GM06990 (cell line): Measurements from ENCODE around the gene SCART1.

Experiments used
- DNase-seq: peaks from one replicate; pipeline ENCODE4 v3.0.0-alpha.2; 2011; ENCODE audit not compliant: insufficient read length; ENCODE audit errors: extremely low read depth
- H3K27me3 ChIP-seq: replicated peaks from 2 replicates; pipeline ENCODE4 v1.6.0; 2011; ENCODE audit warnings: low read length; ENCODE audit not compliant: control insufficient read depth, insufficient read depth
- H3K36me3 ChIP-seq: 2 replicates; pipeline ENCODE4 v1.5.1; 2011; ENCODE audit warnings: low read length; ENCODE audit not compliant: control insufficient read depth, insufficient read depth
- H3K4me3 ChIP-seq: replicated peaks from 2 replicates; pipeline ENCODE4 v1.5.1; 2011; ENCODE audit warnings: low read depth, mild to moderate bottlenecking, control low read depth, low read length
- TF ChIP-seq, protein P1 (sequence below): IDR thresholded peaks from 2 replicates; pipeline ENCODE4 v1.5.1; 2011; ENCODE audit warnings: low read length, control low read depth, mild to moderate bottlenecking, inconsistent platforms; ENCODE audit not compliant: insufficient read depth, poor library complexity, severe bottlenecking

The SCART1 gene

GRCh38 chr10:133445751-133446708 is 7.7 kb upstream of the SCART1 start:
- Histone ChIP-seq H3K4me3 (no peak overlapping the region), H3K27me3 (no peaks in the 10 kb centered on the region), H3K36me3 (no peaks in the 10 kb centered on the region)
- TF ChIP-seq, protein P1, sequence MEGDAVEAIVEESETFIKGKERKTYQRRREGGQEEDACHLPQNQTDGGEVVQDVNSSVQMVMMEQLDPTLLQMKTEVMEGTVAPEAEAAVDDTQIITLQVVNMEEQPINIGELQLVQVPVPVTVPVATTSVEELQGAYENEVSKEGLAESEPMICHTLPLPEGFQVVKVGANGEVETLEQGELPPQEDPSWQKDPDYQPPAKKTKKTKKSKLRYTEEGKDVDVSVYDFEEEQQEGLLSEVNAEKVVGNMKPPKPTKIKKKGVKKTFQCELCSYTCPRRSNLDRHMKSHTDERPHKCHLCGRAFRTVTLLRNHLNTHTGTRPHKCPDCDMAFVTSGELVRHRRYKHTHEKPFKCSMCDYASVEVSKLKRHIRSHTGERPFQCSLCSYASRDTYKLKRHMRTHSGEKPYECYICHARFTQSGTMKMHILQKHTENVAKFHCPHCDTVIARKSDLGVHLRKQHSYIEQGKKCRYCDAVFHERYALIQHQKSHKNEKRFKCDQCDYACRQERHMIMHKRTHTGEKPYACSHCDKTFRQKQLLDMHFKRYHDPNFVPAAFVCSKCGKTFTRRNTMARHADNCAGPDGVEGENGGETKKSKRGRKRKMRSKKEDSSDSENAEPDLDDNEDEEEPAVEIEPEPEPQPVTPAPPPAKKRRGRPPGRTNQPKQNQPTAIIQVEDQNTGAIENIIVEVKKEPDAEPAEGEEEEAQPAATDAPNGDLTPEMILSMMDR, result no peak
- no peak for DNase-seq

GRCh38 chr10:133446979-133447378 is 6.8 kb upstream of the SCART1 start:
- H3K4me3 ChIP-seq, result no peak overlapping the region
- no peaks in the 10 kb centered on the region for H3K36me3 ChIP-seq
- H3K27me3 ChIP-seq, result no peaks in the 10 kb centered on the region
- DNase-seq, result no peak
- TF ChIP-seq, protein P1, result no peak

GRCh38 chr10:133448120-133448519 is 5.6 kb upstream of the SCART1 start:
- DNase-seq, result no peak
- Histone ChIP-seq H3K4me3 (no peak overlapping the region), H3K36me3 (no peaks in the 10 kb centered on the region), H3K27me3 (no peaks in the 10 kb centered on the region)
- TF ChIP-seq, protein P1, result no peak

- TF ChIP-seq, protein P1, result no peak
- Histone ChIP-seq H3K27me3 (no peaks in the 10 kb centered on the region), H3K36me3 (no peaks in the 10 kb centered on the region), H3K4me3 (no peak overlapping the region)
- DNase-seq, result no peak
Observed at GRCh38 chr10:133451346-133451745, 2.4 kb upstream of the SCART1 start.

DNA sequence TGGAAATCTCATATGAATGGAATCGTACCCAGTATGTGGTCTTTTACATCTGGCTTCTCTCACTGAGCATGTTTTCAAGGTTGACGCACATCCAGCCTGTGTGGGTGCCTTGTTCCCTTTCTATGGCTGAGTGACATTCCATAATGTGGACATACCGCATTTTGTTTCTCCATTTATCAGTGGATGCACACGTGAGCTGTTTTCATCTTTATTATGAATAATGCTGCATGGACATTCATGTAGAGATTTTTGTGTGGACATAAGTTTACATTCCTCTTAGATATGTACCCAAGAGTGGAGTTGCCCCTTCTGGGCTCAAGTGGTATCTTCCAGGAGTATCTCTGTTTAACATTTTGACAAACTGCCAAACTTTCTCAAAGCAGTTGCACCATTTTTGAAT is 1.3 kb upstream of the SCART1 start:
- TF ChIP-seq, protein P1, result no peak
- DNase-seq, result no peak
- H3K27me3 ChIP-seq, result no peaks in the 10 kb centered on the region
- H3K4me3 ChIP-seq, result no peak overlapping the region
- no peaks in the 10 kb centered on the region for H3K36me3 ChIP-seq
